ENCODE results near the gene TDP2.
"Not testable (repeated sequence)": the region's sequence is repeated elsewhere in the genome, so short reads cannot be mapped to it uniquely, and the experiment has no call there.

The TDP2 gene

DNA sequence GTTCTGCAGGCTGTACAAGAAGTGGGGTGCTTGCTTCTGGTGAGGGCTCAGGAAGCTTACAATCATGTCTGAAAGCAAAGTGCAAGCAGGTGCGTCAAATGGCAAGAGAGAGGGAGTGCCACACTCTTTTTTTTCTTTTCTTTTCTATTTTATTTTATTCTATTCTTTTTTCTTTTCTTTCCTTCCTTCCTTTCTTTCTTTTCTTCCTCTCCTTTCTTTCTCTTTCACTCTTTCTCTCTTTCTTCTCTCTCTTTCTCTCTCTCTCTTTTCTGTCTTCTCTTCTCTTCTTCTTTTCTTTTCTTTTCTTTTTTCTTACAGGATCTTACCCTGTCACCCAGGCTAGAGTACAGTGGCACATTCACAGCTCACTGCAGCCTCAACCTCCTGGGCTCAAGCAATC, 19.7 kb upstream of the TDP2 start:
- no peak for DNase-seq (ENCODE audit: low spot score)
- TF ChIP-seq, protein P1, sequence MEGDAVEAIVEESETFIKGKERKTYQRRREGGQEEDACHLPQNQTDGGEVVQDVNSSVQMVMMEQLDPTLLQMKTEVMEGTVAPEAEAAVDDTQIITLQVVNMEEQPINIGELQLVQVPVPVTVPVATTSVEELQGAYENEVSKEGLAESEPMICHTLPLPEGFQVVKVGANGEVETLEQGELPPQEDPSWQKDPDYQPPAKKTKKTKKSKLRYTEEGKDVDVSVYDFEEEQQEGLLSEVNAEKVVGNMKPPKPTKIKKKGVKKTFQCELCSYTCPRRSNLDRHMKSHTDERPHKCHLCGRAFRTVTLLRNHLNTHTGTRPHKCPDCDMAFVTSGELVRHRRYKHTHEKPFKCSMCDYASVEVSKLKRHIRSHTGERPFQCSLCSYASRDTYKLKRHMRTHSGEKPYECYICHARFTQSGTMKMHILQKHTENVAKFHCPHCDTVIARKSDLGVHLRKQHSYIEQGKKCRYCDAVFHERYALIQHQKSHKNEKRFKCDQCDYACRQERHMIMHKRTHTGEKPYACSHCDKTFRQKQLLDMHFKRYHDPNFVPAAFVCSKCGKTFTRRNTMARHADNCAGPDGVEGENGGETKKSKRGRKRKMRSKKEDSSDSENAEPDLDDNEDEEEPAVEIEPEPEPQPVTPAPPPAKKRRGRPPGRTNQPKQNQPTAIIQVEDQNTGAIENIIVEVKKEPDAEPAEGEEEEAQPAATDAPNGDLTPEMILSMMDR (IDR thresholded peaks at IDR 0.05; ENCODE audit: extremely low read depth, insufficient read depth, missing control alignments) = no peak
- in situ Hi-C loops (cut with MboI; ENCODE audit: low pct_unique_long_range_greater_than_20kb, low sequenced_read_pairs, unreplicated experiment) = loop anchor here (25.0 kb wide), 1 partner anchor 249 kb away; no protein-coding TSS in a partner anchor

DNA sequence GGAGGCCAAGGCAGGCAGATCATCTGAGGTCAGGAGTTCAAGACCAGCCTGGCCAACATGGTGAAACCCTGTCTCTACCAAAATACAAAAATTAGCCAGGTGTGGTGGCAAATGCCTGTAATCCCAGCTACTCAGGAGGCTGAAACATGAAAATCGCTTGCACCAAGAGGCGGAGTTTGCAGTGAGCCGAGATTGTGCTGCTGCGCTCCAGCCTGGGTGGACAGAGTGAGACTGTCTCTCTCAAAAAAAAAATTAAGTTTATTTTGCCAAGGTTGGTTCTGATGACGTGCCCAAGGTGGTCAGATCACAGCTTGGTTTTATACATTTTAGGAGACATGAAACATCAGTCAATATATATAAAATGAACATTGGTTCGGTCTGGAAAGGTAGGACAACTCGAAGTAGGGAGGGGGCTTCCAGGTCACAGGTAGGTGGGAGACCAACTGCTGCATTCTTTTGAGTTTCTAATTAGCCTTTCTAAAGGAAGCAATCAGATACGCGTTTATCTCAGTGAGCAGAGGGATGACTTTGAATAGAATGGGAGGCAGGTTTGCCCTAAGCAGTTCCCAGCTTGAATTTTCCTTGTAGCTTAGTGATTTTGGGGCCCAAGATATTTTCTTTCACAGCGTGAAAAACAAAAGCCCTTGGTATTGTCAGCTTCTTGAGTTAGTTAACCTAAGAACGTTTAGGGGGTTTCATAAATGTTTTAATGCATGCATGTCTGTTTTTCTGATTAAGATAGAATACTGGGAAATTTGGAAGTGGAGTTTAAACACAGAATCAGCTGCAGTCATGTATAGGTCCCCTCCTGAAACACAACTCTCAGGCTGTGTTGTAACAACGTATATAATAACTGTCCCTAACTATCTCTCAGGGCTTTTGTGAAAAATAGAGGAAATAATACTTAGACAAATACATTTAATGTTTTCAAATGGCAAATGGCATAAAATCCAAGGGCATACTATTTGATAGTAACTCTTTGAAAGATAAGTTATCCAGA, 16.9 kb upstream of the TDP2 start:
- TF ChIP-seq, protein P1 (IDR thresholded peaks at IDR 0.05; ENCODE audit: extremely low read depth, insufficient read depth, missing control alignments) = no peak
- in situ Hi-C loops (cut with MboI; ENCODE audit: low pct_unique_long_range_greater_than_20kb, low sequenced_read_pairs, unreplicated experiment) = loop anchor here (25.0 kb wide), 1 partner anchor 246 kb away; no protein-coding TSS in a partner anchor
- no peak for DNase-seq (ENCODE audit: low spot score)

DNA sequence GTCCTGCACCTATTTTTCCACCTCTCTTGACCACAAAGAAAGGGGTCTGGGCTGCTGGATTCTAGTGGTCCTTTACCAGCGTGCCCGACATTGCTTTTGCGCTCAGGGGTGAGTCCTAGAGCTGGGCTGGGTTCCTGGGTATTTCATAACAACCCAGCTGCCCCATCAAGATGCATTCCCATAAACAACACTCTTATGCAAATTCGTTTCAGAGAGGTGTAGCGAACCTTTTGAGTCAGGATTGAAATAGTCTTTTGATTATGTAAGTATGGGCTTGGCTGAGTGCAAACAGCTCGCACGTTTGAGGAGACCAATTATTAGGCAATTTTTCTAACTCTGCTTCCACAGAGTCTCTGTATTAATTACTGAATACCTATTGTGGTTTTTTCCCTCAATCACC, 13.9 kb upstream of the TDP2 start:
- in situ Hi-C loops (cut with MboI; ENCODE audit: low pct_unique_long_range_greater_than_20kb, low sequenced_read_pairs, unreplicated experiment) = loop anchor here (25.0 kb wide), 1 partner anchor 243 kb away; no protein-coding TSS in a partner anchor
- TF ChIP-seq, protein P1 (IDR thresholded peaks at IDR 0.05; ENCODE audit: extremely low read depth, insufficient read depth, missing control alignments) = no peak
- DNase-seq (ENCODE audit: low spot score) = no peak

DNA sequence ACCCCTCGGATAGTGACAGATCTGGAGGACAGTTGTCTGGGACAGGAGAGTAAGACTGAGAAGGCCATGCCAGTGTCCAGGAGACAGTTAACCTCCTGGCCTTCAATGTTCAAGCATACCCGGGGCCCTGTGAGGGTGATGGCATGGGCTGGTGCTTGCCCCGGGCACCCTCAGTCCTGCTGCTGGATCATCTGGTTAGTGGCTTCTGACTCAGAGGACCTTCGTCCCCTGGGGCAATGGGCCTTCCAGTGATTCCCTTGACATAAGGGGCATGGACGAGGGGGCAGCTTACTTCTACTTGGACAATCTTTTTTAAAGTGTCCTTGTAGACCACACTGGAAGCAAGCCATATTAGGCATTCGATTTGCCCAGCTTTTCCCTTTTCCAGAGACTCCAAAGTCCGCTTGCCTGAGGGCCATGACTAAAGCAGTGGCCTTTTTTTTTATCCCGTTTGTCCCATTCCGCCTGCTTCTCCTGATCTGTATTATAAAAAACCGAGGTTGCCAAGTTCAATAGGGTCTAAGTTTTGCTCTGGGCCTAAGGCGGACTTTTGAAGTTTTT, 12.2 kb upstream of the TDP2 start:
- DNase-seq (ENCODE audit: low spot score) = not testable (repeated sequence)
- in situ Hi-C loops (cut with MboI; ENCODE audit: low pct_unique_long_range_greater_than_20kb, low sequenced_read_pairs, unreplicated experiment) = loop anchor here (25.0 kb wide), 1 partner anchor 242 kb away; no protein-coding TSS in a partner anchor

DNA sequence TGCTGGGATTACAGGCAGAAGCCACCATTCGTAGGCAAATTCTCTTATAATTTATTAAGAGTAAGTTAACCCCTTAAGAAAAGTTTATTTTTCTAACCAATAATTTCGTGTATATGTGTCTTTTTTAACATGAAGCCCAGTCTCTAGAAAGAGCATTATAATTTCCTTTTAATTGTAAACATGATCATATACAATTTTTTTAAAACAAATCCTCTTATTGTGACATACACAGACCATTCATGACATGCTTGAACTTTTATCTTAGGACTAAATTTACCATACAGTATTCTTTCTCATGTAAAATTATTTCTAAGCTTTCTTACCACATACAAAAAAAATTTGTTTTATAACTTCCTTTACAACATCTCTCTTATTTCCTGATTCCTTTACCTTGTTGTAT, 6.9 kb upstream of the TDP2 start:
- TF ChIP-seq, protein P1 (IDR thresholded peaks at IDR 0.05; ENCODE audit: extremely low read depth, insufficient read depth, missing control alignments) = no peak
- no peak for DNase-seq (ENCODE audit: low spot score)
- in situ Hi-C loops (cut with MboI; ENCODE audit: low pct_unique_long_range_greater_than_20kb, low sequenced_read_pairs, unreplicated experiment) = no loop called here

DNA sequence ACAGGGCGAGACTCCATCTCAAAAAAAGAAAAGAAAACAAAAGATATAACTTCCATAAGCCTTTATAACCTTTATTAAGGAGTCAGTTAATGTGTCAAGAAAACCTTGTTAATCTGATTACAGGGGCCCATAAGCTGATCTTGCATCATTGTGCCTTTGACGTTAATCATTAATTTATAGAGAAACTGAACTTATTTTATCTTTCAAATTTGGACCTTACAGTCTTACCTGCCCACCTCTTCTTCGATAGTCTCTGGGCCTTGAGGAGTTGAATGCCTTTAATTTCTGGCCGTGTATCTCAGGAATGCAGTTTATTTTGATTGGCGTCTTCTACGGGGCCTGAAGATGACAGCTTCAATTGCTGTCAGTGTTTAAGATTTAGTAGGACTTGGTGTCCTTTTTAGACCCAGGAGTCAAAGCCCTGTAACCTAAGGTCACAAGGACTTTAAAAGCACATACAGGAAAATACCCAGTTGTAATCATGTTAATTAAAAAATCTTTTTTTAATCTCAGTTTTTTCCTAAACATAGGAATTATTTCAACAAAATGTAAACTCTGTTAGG, 6.0 kb upstream of the TDP2 start:
- no peak for DNase-seq (ENCODE audit: low spot score)
- TF ChIP-seq, protein P1 (IDR thresholded peaks at IDR 0.05; ENCODE audit: extremely low read depth, insufficient read depth, missing control alignments) = no peak
- in situ Hi-C loops (cut with MboI; ENCODE audit: low pct_unique_long_range_greater_than_20kb, low sequenced_read_pairs, unreplicated experiment) = no loop called here

DNA sequence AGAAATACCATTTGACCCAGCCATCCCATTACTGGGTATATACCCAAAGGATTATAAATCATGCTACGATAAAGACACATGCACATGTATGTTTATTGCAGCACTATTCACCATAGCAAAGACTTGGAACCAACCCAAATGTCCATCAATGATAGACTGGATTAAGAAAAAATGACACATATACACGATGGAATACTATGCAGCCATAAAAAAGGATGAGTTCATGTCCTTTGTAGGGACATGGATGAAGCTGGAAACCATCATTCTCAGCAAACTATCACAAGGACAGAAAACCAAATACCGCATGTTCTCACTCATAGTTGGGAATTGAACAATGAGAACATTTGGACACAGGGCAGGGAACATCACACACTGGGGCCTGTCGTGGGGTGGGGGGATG, 4.4 kb upstream of the TDP2 start:
- DNase-seq (ENCODE audit: low spot score); in situ Hi-C loops (cut with MboI; ENCODE audit: low pct_unique_long_range_greater_than_20kb, low sequenced_read_pairs, unreplicated experiment): not testable (repeated sequence)

DNA sequence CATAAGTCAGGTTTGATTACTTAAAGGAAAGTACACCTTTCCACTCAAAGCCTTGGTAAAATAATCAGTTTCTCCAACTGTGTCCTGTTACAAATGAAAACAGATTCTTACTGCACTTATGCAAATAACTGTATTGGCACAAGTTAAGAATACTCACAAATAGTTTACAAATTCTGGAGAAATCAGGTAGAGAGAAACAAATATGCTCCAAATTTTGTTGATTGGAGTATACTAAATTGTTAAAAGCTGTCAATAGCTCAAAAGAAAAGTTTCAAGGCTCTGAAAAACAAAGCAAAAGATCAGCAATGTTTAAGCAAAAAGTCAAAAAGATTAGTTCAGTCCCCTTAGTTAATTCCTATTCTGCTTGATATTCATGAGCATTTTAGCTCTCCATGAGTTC, 3.8 kb upstream of the TDP2 start:
- in situ Hi-C loops (cut with MboI; ENCODE audit: low pct_unique_long_range_greater_than_20kb, low sequenced_read_pairs, unreplicated experiment); DNase-seq (ENCODE audit: low spot score): not testable (repeated sequence)
